ENCODE results near the gene DST.

- no peak for TF ChIP-seq CTCF (IDR thresholded peaks at IDR 0.05)
- no peak for TF ChIP-seq POLR2A (IDR thresholded peaks at IDR 0.05)
Observed at GRCh38 chr6:56450882-56451739, 191.6 kb downstream of the DST start.

All from tibial nerve (tissue), 3 donors.